Epithelial cell of esophagus (primary cell): ENCODE results near the gene TGFBR1.

ENCODE experiments used
- DNase-seq: peaks from one replicate; pipeline ENCODE4 v3.0.0; 2010; ENCODE audit warnings: low read depth
- H3K4me3 ChIP-seq: 2 replicates; pipeline ENCODE4 v1.5.1; 2011; ENCODE audit warnings: mild to moderate bottlenecking, low read length, control low read depth
- TF ChIP-seq, protein P1 (sequence below): IDR thresholded peaks from 2 replicates; pipeline ENCODE4 v1.5.1; 2011; ENCODE audit warnings: low read depth, mild to moderate bottlenecking, low read length, control low read depth, inconsistent platforms; ENCODE audit not compliant: insufficient read depth; ENCODE audit errors: missing control alignments

Gene TGFBR1

DNA sequence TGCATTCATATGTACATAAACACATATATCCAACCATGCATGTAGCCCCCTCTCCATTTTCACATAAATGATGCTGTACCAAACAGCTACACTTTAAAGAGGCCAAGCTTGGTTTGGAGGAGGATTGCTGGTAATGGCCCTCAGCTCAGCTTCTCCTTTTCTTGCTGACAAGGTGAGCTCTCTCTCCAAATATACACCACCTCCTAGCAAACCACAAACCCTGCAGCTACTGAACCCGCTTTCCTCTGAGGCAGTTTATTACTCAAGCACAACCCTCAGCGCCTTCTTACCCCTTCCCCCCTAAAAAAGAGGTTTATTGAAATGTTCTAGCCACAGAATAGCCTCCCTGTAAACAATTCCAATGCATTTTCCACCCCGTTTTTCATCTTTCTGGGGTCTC, 62.8 kb downstream of the TGFBR1 start:
- TF ChIP-seq, protein P1, sequence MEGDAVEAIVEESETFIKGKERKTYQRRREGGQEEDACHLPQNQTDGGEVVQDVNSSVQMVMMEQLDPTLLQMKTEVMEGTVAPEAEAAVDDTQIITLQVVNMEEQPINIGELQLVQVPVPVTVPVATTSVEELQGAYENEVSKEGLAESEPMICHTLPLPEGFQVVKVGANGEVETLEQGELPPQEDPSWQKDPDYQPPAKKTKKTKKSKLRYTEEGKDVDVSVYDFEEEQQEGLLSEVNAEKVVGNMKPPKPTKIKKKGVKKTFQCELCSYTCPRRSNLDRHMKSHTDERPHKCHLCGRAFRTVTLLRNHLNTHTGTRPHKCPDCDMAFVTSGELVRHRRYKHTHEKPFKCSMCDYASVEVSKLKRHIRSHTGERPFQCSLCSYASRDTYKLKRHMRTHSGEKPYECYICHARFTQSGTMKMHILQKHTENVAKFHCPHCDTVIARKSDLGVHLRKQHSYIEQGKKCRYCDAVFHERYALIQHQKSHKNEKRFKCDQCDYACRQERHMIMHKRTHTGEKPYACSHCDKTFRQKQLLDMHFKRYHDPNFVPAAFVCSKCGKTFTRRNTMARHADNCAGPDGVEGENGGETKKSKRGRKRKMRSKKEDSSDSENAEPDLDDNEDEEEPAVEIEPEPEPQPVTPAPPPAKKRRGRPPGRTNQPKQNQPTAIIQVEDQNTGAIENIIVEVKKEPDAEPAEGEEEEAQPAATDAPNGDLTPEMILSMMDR = no peak
- no peak for DNase-seq
- no peak overlapping the region for H3K4me3 ChIP-seq

DNA sequence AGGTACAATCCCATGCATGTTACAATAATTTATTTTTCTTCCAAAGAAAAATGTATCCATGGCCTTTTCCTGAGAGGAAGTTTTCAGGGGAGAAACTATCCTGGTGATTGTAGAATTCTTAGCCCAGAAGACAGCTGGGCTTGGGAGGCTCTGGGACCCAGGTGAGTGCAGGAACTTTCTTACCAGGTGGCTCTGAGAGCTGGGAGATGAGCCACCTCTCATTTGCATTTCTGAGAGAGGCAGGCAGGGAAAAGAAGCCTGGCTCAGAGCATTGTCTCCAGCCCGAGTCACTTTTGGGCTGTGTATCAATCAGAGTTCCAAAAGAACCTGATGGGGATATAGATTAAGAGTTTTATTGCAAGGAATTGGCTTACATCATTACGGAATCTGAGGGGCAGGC, 64.2 kb downstream of the TGFBR1 start:
- no peak overlapping the region for H3K4me3 ChIP-seq
- no peak for DNase-seq
- TF ChIP-seq, protein P1 = no peak

DNA sequence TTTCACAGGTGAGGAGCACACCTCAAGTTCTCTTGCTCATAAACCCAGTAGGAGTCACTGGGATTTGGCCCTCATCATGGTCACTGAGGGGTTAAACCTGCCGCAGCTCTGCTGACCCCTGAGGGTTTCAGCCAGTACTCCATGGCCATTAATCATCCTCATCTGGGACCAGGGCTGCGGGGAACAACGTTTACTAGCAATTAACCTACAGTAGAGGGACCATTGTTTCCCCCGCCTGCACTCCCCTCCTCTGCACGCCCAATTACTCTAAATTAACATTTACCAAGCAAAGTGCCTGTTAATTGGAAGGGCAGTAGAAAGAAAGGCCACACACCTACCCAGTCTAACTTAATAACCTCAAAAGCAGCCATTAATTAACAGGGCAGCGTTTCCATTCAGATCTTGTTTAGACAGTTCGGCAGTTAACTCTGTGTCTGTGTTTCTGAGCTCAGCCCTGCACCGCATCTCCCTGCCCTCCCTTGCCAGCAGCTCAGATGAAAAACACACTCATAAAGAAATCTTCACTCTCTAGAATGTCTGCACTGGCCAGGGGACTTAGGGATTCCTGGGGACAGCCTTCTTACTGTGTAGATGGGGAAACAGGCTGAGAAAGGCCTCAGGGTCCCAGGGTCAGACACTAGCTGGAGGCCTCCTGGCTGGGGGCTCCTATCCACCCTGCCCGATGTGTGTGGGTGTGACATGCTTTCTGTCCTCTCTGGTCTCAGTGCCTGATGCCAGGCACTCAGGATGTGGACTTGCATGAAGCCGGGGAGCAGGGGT, 65.3 kb downstream of the TGFBR1 start:
- DNase-seq = no peak
- TF ChIP-seq, protein P1 = no peak

DNA sequence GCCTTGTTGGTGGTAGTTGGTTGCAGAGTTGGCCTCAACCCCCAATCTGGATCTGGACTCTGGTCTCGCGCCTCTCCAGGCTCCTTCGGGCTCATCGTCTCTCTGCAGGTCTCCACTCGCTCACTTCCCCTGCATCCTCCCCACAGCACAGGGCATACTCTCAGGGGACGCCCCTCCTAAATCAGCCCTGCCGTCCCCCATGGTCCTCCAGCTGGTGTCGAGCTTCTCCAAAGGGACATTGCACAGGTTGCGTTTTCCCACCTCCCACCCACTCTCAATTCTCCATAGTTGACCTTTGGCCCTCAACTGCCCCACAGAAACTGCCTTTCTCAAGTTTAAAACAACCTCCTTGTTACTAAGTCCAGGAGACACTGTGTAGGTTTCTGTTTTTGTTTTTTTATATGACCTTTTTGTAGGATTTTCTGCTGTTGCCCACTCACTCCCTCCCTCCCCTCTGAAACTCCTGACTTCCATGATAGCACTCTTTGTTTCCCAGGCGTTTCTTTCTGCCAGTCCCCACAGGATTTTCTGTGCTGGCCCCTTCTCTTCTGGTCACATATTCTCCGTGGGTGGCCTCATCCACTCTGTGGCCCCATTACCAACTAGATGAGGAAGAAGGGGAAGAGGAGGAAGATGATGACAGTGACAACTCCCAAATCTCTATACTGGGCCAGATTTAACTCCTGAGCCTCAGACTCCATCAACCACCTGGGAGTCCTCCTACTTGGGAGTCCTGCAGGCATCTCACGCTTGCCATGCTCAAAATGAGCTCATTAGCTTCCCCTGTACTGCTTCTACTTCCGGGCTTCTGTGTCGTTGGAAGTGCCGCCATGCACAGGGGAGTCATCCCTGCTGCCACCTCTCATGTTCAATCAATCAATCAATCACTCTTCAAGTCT, 66.6 kb downstream of the TGFBR1 start:
- DNase-seq = no peak
- no peak overlapping the region for H3K4me3 ChIP-seq
- TF ChIP-seq, protein P1 = no peak

More for the DNA sequence above, 65.3 kb downstream of the TGFBR1 start:
- H3K4me3 ChIP-seq = no peak overlapping the region

DNA sequence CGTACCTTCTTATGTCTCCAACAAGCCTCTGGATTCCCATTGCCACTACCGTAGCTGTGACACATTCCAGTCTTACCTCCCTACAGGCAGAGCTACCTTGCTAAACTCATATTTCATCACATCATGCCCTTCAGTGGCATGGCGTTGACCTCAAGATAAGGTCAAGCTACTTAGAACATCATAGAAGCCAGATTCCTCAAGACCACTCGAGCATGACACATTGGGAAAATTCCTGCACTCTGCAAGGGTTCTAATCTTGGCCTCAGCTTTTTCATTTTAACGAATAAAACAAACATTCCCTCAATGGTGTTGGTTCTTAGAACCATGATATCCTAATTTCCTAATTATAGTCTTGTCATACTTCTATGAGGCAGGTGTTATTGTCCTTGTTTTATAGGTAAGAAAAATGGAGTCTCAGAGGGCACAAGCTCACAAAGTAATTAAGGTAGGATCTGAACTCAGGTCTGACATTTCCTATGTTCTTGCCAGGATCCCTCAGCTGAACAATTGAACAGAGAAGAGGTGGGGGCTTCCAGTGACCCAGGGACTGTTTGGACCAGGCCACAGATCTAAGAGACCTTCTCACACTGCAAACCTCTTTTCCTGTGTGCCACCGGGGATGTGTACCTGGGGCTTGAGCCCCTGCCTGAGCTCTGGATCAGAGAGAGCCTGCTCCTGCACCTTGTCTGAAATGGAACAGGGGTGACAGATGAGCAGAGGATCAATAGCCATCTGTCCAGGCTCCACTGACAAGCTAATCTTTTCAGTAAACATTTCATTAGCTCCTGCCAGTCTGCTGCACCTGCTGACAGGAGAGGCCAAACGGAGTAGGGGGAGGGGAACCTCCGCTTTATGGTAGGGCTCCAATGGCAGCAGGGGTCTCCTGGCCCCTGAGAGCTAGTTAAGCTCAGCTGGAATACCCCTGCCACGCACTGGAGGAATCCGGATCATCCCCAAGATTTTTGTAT, 67.5 kb downstream of the TGFBR1 start:
- no peak overlapping the region for H3K4me3 ChIP-seq
- TF ChIP-seq, protein P1 = no peak

More for the DNA sequence above, 67.5 kb downstream of the TGFBR1 start:
- no peak for DNase-seq
